CD4-positive, alpha-beta T cell treated with Interleukin-1 beta for 1 hour (primary cell): ENCODE results near the gene TIMM8B.
"Not testable (repeated sequence)": the region's sequence is repeated elsewhere in the genome, so short reads cannot be mapped to it uniquely, and the experiment has no call there.

ENCODE experiments used
- DNase-seq, 2 donors: peaks; one replicate each; pipeline ENCODE4 v3.0.0-alpha.2; 2020 to 2022

TIMM8B gene

GRCh38 chr11:112073941-112074811 is 12.4 kb downstream of the TIMM8B start, which contains the start of the genes NKAPD1 and PIH1D2:
Gene NKAPD1, plus strand, starts transcription at chr11:112074299. Its CDS starts 1,276 bp downstream, at chr11:112075575.
Gene PIH1D2, minus strand, starts transcription at chr11:112074017. Its CDS starts 843 bp downstream, at chr11:112073174.
- DNase-seq = peak; percentile 79 to 88

- no peak for DNase-seq
Measured at GRCh38 chr11:112062923-112063322, 23.6 kb downstream of the TIMM8B start.

DNA sequence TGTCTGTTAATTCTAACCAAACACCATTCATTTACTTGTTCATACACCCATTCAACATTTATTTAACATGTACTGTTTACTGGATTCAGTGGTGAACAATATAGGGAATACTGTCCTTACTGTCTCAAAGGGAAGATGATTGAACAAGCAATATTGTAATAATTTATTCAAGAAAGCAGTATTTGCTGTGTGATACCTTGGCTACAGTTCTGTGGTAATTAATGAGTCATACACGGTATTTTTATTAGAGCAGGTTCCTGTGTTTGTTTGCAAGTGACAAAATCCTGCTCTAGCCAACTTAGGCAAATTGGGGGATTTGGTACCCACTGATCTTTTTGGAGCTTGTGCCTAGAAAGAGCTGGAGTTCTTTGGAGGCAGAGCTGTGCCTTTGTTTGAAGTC is 28.5 kb downstream of the TIMM8B start:
- DNase-seq = no peak

- DNase-seq = no peak
Measured at GRCh38 chr11:112057170-112057569, 29.4 kb downstream of the TIMM8B start.

DNA sequence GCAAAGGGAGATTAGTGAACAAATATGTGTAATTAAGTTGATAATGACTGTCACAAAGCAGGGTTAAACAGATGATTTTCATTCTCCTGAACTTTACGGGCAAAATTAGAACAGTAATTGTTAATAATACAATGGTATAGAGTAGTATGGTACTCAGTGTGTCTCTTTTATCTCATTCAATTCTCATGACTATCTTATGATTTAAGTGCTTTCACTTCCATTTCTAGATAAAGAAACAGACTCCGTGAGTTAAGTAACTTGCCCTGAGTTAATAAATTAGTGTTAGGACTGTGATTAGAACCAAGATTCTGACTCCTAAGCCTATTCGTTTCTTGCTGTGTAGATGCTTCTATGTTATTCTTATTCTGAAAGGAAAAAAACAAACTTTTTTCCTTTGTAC is 34.8 kb downstream of the TIMM8B start:
- no peak for DNase-seq

DNA sequence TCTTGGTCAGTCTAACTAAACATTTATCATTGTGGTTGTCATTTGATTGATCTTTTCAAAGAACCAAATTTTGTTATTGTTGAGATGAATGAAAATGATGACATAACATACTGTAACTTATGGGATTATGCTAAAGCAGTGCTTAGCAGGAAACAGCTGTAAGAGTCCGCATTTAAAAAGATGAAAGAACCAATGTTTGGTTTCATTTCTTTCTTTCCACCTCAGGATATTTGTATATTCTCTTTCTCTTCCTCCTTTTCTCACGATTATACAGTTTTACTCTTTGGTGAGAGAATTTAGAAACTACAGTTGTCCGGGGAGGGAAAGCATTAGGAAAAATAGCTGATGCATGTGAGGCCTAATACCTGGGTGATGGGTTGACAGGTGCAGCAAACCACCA is 35.8 kb downstream of the TIMM8B start:
- no peak for DNase-seq

DNA sequence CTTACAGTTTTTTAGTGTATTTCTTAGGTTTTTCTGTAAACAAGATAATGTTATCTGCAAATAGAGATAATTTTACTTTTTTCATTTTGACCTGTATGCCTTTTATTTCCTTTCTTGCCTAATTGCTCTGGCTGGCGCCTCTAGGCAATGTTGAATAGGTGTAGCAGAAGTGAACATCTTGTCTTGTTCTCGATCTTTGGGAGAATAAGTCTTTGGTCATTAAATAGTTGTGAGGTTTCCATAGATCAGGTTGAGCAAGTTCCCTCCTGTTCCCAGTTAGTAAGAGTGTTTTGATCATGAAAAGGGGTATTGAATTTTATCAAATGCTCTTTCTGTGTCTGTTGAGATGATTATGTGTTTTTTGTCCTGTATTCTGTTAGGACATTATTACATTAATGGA is 36.8 kb downstream of the TIMM8B start:
- no peak for DNase-seq

GRCh38 chr11:112048256-112048655 is 38.3 kb downstream of the TIMM8B start:
- not testable (repeated sequence) for DNase-seq

GRCh38 chr11:112046647-112047046 is 39.9 kb downstream of the TIMM8B start:
- DNase-seq = not testable (repeated sequence)

- no peak for DNase-seq
Measured at GRCh38 chr11:112044961-112045360, 41.6 kb downstream of the TIMM8B start.

DNA sequence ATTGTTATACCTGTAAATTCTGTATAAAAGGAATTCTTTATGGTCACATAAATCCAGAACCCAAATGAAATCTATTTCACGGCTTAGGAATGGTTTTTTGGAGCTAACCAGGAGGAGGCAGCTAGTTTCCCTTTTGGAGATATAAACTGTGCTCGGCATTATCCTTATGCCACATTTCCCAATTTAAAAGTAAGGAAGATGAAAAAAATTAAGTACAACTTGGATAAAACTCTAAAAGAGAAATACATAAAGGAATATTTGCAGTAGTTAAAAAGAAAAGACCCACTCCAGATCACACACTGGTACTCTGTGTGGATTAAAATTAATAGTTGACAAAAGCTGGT is 43.6 kb downstream of the TIMM8B start:
- no peak for DNase-seq

DNA sequence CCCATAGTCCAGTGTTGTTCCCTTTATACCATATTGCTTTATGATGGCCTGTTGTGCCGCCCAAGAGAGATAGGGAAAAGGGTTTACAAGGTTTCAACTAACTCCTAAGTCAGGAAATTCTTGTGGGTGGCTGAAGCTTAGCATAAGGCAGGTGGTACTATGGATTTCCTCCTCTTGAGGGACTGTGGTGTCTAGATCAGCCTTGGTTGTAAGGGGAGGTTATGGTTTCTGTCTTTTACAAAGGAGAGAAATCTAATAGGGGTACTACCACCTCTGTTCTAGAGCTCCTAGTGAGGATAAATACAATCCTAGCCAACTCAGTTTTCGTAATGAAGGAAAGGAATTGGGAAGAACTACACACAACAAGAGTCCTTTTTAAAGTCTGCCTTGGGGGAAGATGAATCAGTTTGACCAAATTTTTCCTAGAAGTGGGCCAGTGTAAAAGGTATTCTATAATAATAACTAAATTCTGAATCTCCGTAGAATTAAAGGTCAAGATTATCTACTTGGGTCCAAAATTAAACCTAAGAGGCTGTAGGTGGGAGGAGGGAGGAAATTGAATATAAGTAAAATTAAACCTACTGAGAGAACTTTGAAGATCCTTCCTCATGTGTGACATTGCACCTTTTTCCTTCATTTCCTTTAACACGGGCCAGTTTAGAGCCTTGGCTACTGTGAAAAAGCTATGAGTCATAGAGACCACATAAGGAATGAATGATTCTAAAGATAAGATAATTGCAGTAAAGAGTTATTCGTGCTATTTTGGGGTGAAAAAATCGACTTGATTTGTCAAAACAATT is 44.2 kb downstream of the TIMM8B start:
- DNase-seq = no peak

DNA sequence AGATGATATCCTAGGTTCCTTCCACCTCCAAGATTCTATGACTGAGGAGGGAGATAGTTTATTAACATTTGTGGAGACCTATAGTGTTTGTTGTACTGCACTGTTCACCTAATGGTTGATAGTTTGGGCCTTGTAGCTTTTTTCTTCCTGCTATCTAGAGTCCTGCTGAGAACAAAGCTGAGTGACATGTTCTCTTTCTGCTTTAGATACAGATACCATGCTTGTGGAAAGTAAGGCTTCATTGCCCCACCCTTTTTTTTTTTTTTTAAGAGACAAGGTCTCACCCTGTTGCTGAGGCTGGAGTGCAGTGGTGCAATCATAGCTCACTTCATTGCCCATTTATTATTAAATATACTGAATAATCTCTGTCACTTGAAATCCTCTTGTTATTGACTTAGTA is 49.0 kb downstream of the TIMM8B start:
- DNase-seq = no peak
